Glutamatergic neuron (in vitro differentiated cells): ENCODE data around the gene GPR89B. TPM values are rescaled to one million over a fixed set of nuclear protein-coding genes. Genes with fewer than 3 reads are reported as not detected.
"Not testable (repeated sequence)": the region's sequence is repeated elsewhere in the genome, so short reads cannot be mapped to it uniquely, and the experiment has no call there.

Experiments used
- DNase-seq: peaks from one replicate; pipeline ENCODE4 v3.0.0; 2022
- H3K27ac Mint-ChIP-seq: one replicate; pipeline ENCODE4 v1.8.0; 2020; ENCODE audit warnings: mild to moderate bottlenecking, mixed read lengths, inconsistent platforms; ENCODE audit not compliant: unreplicated experiment
- H3K27me3 Mint-ChIP-seq: one replicate; pipeline ENCODE4 v1.8.0; 2020; ENCODE audit warnings: mild to moderate bottlenecking, moderate library complexity, mixed read lengths, inconsistent platforms; ENCODE audit not compliant: unreplicated experiment
- H3K36me3 Mint-ChIP-seq: one replicate; pipeline ENCODE4 v1.8.0; 2020; ENCODE audit warnings: mild to moderate bottlenecking, mixed read lengths, inconsistent platforms; ENCODE audit not compliant: unreplicated experiment
- H3K4me1 Mint-ChIP-seq: one replicate; pipeline ENCODE4 v1.8.0; 2020; ENCODE audit warnings: mild to moderate bottlenecking, low read depth, mixed read lengths, inconsistent platforms; ENCODE audit not compliant: unreplicated experiment
- H3K4me3 Mint-ChIP-seq: one replicate; pipeline ENCODE4 v1.8.0; 2020; ENCODE audit warnings: mild to moderate bottlenecking, mixed read lengths, inconsistent platforms; ENCODE audit not compliant: unreplicated experiment
- H3K9me3 Mint-ChIP-seq: one replicate; pipeline ENCODE4 v1.8.0; 2020; ENCODE audit warnings: mild to moderate bottlenecking, moderate library complexity, mixed read lengths, inconsistent platforms; ENCODE audit not compliant: unreplicated experiment
- total RNA-seq: library from RNA; stranded (reverse); fragmentation: NEBNext Ultra II Directional; extraction: Animal tissue kit (Norgen Biotek cat#: 25700); gene quantifications from one replicate; pipeline ENCODE4 v1.2.1, GENCODE V29; 2021; ENCODE audit not compliant: unreplicated experiment
- TF ChIP-seq, protein P1 (sequence below): fragments of 200-600 bp; sonication (generic); IDR thresholded peaks from one replicate; pipeline ENCODE4 v1.5.0; 2021; ENCODE audit not compliant: partially characterized antibody, unreplicated experiment

The GPR89B gene
- total RNA-seq, 1 donor from 2014 or later = 26.0 TPM

DNA sequence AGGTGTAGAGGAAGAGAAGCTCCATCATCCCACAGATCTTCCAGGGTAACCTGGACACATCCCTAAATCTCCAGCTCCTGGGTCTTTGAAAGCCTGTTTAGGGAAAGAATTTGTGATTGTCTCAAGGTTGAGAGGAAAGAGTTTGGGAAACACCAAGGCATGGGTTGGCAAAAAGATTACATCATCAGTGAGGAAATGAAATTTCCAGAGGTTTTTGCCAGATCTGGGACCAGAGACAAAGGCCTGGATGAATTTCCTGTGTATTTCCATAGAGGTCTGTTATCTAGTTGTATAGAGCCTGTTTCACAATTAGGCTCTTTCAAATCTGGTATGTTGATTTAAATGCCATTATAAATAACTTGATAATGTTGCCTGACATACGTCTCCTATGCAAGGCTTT lies 82.3 kb downstream of the GPR89B start:
- H3K27me3 Mint-ChIP-seq = peaks cover 9% of the 10 kb centered on the region
- H3K27ac Mint-ChIP-seq = no peak overlapping the region
- peaks cover 10% of the 10 kb centered on the region for H3K36me3 Mint-ChIP-seq
- DNase-seq = no peak
- no peak overlapping the region for H3K4me3 Mint-ChIP-seq
- H3K4me1 Mint-ChIP-seq = no peaks in the 10 kb centered on the region
- TF ChIP-seq, protein P1, sequence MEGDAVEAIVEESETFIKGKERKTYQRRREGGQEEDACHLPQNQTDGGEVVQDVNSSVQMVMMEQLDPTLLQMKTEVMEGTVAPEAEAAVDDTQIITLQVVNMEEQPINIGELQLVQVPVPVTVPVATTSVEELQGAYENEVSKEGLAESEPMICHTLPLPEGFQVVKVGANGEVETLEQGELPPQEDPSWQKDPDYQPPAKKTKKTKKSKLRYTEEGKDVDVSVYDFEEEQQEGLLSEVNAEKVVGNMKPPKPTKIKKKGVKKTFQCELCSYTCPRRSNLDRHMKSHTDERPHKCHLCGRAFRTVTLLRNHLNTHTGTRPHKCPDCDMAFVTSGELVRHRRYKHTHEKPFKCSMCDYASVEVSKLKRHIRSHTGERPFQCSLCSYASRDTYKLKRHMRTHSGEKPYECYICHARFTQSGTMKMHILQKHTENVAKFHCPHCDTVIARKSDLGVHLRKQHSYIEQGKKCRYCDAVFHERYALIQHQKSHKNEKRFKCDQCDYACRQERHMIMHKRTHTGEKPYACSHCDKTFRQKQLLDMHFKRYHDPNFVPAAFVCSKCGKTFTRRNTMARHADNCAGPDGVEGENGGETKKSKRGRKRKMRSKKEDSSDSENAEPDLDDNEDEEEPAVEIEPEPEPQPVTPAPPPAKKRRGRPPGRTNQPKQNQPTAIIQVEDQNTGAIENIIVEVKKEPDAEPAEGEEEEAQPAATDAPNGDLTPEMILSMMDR = no peak
- peaks cover 3% of the 10 kb centered on the region for H3K9me3 Mint-ChIP-seq

DNA sequence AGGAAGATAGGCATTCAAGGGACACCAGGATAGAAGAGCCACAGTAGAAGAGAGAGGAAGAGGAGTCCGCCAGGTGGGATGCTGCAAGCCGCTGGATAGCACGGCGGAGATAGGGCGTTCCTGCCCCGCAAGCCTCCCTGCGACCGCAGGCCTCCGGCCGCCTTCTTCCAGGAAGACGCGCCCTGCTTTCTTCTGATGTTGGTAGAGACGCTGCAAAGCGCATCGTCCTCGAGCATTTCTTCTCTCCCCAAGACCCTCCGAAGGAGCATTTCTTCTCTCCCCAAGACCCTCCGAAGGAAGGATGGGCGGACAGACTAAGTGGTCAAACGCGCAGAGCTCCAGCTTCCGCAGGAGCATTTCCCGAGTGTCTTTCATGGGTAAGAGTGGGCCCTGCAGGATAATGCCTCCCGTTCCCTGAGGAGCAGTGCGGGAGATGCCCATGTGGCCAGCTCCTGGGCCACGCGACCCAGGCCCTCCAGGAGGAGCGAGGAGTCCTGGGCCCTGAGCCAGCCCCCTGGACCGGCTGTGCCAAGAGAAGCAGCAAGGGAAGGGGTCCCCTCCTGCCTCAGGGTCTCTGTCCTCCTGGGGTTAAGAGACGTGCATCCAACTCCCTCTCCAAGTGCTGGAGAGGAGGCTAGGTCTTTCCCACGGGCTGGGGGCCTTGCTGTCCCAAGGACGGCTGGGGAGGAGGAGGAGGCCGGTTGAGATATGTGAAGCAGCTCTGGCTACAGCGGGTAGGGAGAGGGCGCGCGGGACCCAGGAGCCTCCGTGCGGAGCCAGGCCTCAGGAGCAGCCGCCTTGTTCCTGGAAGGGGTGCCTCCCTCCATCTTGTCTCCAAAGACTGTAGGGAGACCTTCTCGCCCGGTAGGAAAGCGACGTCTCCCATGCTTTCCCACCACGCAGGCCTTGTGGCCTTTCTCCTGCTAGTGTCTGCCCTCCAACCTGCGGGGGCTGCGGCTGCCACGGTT lies 85.2 kb downstream of the GPR89B start:
- H3K27ac Mint-ChIP-seq, H3K36me3 Mint-ChIP-seq, H3K9me3 Mint-ChIP-seq, H3K4me1 Mint-ChIP-seq, H3K27me3 Mint-ChIP-seq: not testable (repeated sequence)
- peak overlapping the region; percentile 82 for H3K4me3 Mint-ChIP-seq
- DNase-seq = peak; percentile 21

DNA sequence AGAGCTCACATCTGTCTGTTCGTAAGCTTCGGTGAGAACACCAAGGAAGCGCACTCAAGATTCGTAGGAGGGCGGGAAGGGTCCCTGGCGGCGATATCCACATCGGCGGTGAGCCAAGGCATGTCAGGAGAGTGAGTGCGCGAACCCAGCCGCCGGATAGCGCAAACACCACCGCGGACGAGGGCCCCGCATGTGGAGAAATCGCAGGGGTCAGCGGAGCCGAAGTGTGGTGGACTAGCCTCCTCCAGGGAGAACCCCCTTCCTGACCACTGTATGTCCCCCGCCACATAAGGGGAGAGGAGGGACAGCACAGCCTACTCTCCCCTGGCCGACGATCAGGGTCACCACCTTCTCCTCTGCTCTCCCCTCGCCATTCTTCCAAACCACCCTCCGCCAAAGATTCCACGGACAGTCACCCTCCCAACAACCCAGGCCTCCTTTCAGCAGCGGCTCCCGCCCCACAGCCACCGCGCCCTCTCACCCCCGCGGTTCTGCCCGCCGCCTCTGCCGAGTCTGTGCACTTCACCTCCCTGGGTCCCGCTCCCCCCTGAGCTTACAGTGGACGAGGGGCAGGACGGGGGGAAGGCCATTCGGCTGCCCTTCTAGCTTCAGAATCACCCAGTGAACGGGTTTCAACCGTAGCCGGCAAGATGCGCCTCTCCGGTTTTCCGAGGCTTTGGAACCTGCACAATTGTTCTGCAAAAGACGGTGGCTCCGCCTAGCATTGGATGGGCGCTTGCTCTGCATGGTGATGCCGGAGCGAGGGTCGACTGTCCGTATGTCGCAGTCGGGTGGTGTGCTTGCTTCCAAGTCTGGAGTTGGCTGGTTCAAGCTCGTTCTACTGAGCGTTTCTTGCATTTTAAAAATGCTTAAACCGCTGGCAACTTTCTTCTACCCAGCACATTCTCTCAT lies 86.3 kb downstream of the GPR89B start:
- not testable (repeated sequence) for H3K36me3 Mint-ChIP-seq, H3K9me3 Mint-ChIP-seq, H3K4me1 Mint-ChIP-seq, H3K27me3 Mint-ChIP-seq, H3K27ac Mint-ChIP-seq
- H3K4me3 Mint-ChIP-seq = peak overlapping the region; percentile 82
- DNase-seq = peak; percentile 23

DNA sequence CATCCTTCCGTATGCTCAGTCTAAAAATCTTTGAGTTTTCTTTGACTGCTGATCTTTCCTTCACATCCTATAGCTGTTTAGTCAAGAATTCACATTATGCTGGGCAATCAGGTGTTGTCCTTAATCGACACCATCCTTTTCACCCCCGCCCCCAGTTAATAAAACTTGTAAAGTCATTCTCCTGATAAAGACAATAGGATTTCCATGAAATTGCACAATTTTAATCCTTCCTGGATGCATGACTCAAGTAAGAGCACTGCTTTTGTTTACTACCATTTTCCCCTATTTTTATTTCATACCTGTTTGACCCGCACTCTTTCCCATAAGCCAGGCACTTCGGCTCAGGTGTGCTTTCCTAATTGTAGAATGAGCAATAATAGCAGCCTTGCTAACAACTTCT lies 96.7 kb downstream of the GPR89B start:
- not testable (repeated sequence) for H3K4me3 Mint-ChIP-seq

DNA sequence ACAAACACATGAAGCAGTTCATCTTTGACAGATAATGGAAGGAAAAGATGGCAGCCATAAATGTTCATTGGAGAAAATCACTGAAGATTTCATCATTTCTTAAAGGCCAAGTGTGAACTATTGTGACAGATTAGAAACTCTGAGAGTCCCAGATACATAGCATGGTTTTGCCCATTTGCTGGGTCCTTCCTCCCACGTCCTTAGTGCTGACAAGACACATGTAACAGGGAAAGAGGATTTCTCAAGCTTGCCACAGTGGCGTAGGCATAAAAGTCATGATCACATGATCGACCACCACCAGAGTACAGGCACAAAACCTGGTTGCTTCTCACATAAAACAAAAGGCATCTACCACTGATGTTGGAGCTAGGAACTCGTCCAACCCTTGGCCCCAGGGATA lies 98.8 kb downstream of the GPR89B start:
- H3K9me3 Mint-ChIP-seq, H3K27me3 Mint-ChIP-seq, H3K36me3 Mint-ChIP-seq, H3K4me3 Mint-ChIP-seq, DNase-seq, H3K4me1 Mint-ChIP-seq, H3K27ac Mint-ChIP-seq: not testable (repeated sequence)

More for the DNA sequence above, 96.7 kb downstream of the GPR89B start:
- not testable (repeated sequence) for H3K36me3 Mint-ChIP-seq, H3K9me3 Mint-ChIP-seq, DNase-seq, H3K27ac Mint-ChIP-seq, H3K27me3 Mint-ChIP-seq, H3K4me1 Mint-ChIP-seq

DNA sequence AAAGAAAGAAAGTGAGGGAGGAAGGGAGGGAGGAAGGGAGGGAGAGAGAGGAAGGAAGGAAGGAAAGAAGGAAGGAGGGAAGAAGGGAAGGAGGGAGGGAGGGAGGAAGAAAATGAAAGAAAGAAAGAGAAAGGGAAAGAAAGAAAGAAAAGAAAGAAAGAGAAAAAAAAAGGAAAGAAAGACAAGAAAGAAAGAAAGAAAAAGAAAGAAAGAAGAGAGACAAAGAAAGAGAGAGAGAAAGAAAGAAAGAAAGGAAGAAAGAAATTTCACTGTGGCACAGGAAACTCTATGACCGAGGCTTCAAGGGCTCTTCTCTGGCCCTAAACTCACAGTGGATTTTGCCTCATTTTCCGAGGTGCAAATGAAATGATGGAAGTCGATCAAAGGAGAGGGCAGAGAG lies 104.0 kb downstream of the GPR89B start:
- not testable (repeated sequence) for H3K27me3 Mint-ChIP-seq, H3K36me3 Mint-ChIP-seq
- peak overlapping the region; percentile 79 for H3K4me3 Mint-ChIP-seq

DNA sequence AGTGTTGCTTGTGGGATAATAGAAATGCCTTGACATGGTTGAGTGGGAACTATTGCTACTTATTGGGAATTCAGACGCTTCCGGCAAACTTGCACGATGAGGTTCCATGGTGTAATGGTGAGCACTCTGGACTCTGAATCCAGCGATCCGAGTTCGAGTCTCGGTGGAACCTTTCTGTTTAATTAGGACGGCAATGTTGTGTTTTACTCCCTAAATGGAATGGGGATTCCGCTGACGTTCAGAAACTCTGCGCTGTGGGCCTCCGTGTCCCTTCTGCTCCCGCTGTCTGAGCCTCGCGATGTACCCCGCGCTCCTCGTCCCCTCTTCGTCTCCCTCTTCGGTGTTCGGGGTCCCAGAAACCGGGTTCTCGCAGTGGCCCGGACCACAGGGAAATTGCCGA lies 104.5 kb downstream of the GPR89B start:
- H3K36me3 Mint-ChIP-seq, H3K9me3 Mint-ChIP-seq, H3K27ac Mint-ChIP-seq, H3K4me1 Mint-ChIP-seq, H3K4me3 Mint-ChIP-seq, DNase-seq, H3K27me3 Mint-ChIP-seq: not testable (repeated sequence)

More for the DNA sequence above, 104.0 kb downstream of the GPR89B start:
- H3K9me3 Mint-ChIP-seq, H3K4me1 Mint-ChIP-seq, DNase-seq: not testable (repeated sequence)
- peak overlapping the region; percentile 38 for H3K27ac Mint-ChIP-seq

DNA sequence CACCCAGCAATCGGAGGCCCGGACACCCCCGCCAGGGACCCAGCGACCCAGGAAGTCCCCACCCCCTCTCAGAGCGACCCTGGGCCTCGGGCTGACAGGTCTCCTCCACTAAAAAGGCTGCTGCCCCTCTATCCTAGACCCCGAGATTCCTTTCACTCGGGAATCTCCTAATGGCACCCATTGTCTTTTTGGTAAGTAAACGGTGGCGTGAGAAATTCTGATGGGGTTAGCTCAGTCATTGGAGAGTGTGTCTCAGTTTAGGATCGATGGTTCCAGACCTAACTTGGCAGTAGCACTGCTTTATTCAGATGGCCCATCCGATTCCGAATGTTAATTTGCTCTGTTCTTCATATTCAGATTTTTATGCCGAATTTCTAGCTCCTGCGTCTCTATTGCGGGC lies 104.9 kb downstream of the GPR89B start:
- H3K9me3 Mint-ChIP-seq, DNase-seq, H3K27me3 Mint-ChIP-seq, H3K36me3 Mint-ChIP-seq, H3K4me1 Mint-ChIP-seq, H3K27ac Mint-ChIP-seq: not testable (repeated sequence)
- peak overlapping the region; percentile 52 for H3K4me3 Mint-ChIP-seq

DNA sequence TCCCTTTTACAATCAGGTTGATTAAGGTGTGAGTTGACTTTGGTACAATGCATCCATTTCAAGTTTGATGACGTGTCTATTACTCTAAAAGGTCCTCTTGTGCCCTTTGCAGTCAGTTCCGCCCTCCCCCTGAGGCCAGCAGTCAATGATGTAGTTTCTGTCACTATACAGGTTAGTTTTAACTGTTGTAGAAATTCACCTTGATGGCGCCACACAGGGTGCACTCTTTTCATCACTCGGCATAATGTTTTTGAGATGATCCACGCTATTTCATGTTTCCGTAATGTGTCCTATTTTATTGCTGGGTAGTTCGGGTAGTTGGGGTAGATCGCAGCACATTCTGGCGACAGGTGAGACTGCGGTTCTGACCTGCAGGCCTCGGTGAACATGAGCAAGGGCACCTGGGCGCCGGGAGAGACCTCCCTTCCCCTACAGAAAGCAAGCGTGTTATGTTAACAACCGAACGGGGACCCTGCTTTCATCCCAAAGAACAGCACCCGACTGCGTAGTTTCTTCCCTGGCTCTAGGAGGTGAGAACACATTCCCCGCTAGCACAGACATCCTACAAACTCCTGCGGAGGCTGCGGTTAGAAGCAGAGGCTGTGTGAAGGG lies 109.7 kb downstream of the GPR89B start:
- not testable (repeated sequence) for H3K4me1 Mint-ChIP-seq, H3K36me3 Mint-ChIP-seq, H3K9me3 Mint-ChIP-seq, H3K27me3 Mint-ChIP-seq, DNase-seq
- Mint-ChIP-seq H3K4me3 (peak overlapping the region; percentile 82), H3K27ac (peak overlapping the region; percentile 98)

DNA sequence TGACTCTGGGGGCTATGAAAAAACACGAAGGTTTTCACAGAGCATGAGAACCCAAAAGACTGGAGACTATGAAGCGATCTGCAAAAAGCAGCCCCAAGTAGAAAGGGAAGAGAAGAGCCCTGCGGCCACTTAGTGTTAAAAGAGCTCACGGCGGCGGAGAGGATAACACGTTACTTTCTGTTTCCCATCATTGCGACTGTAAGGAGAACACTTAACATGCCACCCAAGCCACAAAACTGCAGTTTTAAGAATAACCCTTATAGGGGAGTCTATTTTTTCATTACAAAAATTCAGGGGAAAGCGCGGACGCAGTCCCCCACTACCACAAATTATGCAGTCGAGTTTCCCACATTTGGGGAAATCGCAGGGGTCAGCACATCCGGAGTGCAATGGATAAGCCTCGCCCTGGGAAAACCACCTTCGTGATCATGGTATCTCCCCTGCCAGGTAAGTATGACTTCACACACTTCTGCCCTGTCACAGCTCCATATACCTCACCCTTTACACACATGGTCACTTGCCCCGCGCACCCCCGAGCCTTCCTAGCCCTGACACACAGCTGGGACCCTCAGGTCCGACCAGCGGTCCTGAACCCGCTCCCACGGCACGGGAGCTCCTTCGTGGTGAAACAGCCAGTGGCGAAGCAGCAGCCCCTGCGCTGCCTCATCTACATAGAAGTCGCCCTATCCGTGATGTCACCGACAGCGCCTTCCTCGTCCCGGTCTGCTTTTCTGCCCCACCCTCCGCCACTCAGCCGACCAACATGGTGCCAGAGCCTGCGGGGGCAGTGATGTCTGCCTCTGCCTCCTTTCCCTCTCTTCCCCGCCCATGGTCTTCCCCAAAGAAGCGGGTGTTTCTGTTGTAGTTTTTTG lies 110.5 kb downstream of the GPR89B start:
- not testable (repeated sequence) for H3K27me3 Mint-ChIP-seq, H3K4me1 Mint-ChIP-seq, H3K36me3 Mint-ChIP-seq, H3K9me3 Mint-ChIP-seq
- Mint-ChIP-seq H3K27ac (peak overlapping the region; percentile 98), H3K4me3 (peak overlapping the region; percentile 82)
- DNase-seq = peak; percentile 26
